Astrocyte (in vitro differentiated cells and primary cell): ENCODE data around the gene MTCH1.

ENCODE experiments used
- CTCF ChIP-seq: IDR thresholded peaks from 2 replicates; pipeline ENCODE4 v1.5.1; 2011; ENCODE audit warnings: low read depth, mild to moderate bottlenecking, inconsistent platforms, low read length, moderate library complexity; ENCODE audit not compliant: insufficient read depth
- EZH2 ChIP-seq: IDR thresholded peaks from 2 replicates; pipeline ENCODE4 v1.6.1; 2012; ENCODE audit warnings: mild to moderate bottlenecking, low read length, inconsistent platforms; ENCODE audit not compliant: insufficient read depth

- TF ChIP-seq CTCF (no peak), EZH2 (no peak)
Observed at GRCh38 chr6:36934901-36935300, 51.1 kb downstream of the MTCH1 start.
